ENCODE data around the gene OLIG2. TPM values are rescaled to one million over a fixed set of nuclear protein-coding genes. Genes with fewer than 3 reads are reported as not detected.

OLIG2 gene
- total RNA-seq, 1 donor from 2014 or later: not detected

DNA sequence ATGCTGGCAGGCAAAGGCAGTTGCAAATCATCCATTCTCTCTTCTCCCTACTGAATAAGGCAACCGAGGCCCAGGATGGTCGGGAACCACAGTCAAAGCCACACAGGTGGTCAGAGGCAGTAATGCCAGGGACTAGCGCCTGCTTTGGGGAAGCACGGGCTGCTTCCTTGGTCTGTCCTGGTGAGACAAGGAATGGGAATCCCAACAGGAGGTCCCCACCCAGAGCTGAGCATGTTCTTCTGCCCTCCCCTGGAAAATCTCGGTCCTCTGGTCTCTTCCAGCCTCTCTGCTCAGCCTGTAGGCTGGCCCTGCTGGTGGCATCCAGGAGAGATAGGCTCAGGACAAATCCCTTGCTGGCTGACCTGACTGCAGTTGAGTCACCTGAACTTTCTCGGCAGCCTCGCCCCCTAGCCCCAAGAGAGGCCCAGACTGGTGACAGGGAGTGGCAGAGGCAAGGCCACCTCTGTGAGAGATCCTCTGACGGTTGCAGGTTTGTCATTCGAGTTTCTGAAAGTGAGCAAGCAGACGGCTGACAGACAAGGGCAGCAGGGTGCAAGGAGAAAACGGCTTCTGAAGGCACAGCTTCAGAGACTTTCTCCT lies 50.0 kb downstream of the OLIG2 start:
- TF ChIP-seq, protein P1, sequence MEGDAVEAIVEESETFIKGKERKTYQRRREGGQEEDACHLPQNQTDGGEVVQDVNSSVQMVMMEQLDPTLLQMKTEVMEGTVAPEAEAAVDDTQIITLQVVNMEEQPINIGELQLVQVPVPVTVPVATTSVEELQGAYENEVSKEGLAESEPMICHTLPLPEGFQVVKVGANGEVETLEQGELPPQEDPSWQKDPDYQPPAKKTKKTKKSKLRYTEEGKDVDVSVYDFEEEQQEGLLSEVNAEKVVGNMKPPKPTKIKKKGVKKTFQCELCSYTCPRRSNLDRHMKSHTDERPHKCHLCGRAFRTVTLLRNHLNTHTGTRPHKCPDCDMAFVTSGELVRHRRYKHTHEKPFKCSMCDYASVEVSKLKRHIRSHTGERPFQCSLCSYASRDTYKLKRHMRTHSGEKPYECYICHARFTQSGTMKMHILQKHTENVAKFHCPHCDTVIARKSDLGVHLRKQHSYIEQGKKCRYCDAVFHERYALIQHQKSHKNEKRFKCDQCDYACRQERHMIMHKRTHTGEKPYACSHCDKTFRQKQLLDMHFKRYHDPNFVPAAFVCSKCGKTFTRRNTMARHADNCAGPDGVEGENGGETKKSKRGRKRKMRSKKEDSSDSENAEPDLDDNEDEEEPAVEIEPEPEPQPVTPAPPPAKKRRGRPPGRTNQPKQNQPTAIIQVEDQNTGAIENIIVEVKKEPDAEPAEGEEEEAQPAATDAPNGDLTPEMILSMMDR (IDR thresholded peaks at IDR 0.05; ENCODE audit: borderline replicate concordance): no peak
- H3K27ac ChIP-seq (replicated peaks): no peak overlapping the region
- no peaks in the 10 kb centered on the region for H3K36me3 ChIP-seq
- H3K4me1 ChIP-seq: peaks cover 15% of the 10 kb centered on the region
- no peak overlapping the region for H3K4me3 ChIP-seq
- no peaks in the 10 kb centered on the region for H3K9me3 ChIP-seq (replicated peaks)
- no peak for DNase-seq
- intact Hi-C loops (cut with micrococcal nuclease): no loop called here
- peaks cover 91% of the 10 kb centered on the region for H3K27me3 ChIP-seq (ENCODE audit: low read depth)

DNA sequence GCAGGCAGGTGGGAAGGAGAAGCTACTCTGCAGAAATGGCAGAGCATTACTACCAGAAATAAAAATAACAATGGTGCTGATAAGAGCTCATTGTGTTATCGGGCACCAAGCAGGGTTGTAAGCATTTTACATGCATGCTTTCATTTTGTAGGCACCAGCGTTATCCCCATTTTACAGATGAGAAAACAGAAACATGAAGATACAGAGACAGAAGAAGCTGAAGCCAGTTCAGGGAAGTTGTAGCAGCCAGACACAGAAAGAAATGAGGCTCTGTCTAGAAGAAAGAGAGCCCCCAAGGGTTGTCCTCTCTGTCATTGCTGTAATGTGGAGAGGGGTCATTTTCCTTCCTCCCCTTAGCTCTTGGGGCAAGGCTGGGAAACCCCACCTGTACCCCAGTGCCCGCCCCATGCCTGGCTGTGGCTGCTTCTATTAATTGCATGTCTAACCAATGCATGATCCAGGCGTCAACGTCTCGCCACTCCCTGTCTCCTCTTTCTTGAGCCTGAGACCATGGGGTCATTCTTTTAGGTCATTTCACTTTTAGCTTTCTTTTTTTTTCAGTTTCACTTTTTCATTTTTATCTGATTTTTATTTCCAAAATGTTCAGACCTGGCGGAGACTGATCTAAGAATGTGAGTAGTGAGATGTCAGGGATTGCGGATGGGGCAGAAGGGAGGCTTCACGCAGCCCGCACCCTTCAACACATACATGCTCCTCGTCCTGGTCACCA lies 51.0 kb downstream of the OLIG2 start:
- H3K27me3 ChIP-seq (ENCODE audit: low read depth): peaks cover 88% of the 10 kb centered on the region
- H3K27ac ChIP-seq (replicated peaks): no peak overlapping the region
- peaks cover 4% of the 10 kb centered on the region for H3K4me1 ChIP-seq
- no peak for DNase-seq
- H3K36me3 ChIP-seq: no peaks in the 10 kb centered on the region
- no peaks in the 10 kb centered on the region for H3K9me3 ChIP-seq (replicated peaks)
- TF ChIP-seq, protein P1 (IDR thresholded peaks at IDR 0.05; ENCODE audit: borderline replicate concordance): no peak
- H3K4me3 ChIP-seq: no peak overlapping the region
- intact Hi-C loops (cut with micrococcal nuclease): no loop called here

Other genes with a start within 250 kb of the OLIG2 start
- 0.22 TPM for gene OLIG1, start 44.2 kb downstream of the OLIG2 start, total RNA-seq
- 9.0 TPM for gene IFNAR2, start 204.0 kb downstream of the OLIG2 start, total RNA-seq
- 6.8 TPM for gene IL10RB, start 240.4 kb downstream of the OLIG2 start, total RNA-seq